ENCODE results near the gene SMARCB1. TPM values are rescaled to one million over a fixed set of nuclear protein-coding genes. Genes with fewer than 3 reads are reported as not detected.

The SMARCB1 gene
- total and polyA plus RNA-seq, 12 donors, result 26.8 to 73.1 (median 39.8) TPM

- H3K36me3 ChIP-seq, result peaks cover 0 to 94% (median 20%) of the 10 kb centered on the region in 9 donors
- TF ChIP-seq CTCF (IDR thresholded peaks at IDR 0.05), result no peak
- intact Hi-C loops (cut with DNase I), result loop anchor here in 2 of 10 donors (5.0 kb wide), 2 partner anchors 43 to 58 kb away; partner anchors contain the start of genes MMP11 (in 1 of the 2) and SMARCB1 (in 1 of the 2)
- DNase-seq (no peak), ATAC-seq (no peak)
- WGBS, 2 donors, result 78 to 83% methylated on average over 7 of the region's 7 CpGs
- H3K9me3 ChIP-seq, result no peaks in the 10 kb centered on the region
- H3K4me1 ChIP-seq, result peaks cover 22 to 99% (median 69%) of the 10 kb centered on the region in 9 donors
- H3K27ac ChIP-seq, result peak overlapping the region; percentile 66 to 91 (median 82)
- H3K27me3 ChIP-seq, result no peaks in the 10 kb centered on the region
- H3K4me3 ChIP-seq, result no peak overlapping the region
Measured at GRCh38 chr22:23829845-23830372, 43.1 kb downstream of the SMARCB1 start.

GRCh38 chr22:23831261-23831660, 44.5 kb downstream of the SMARCB1 start:
- H3K36me3 ChIP-seq, result peaks cover 0 to 93% (median 11%) of the 10 kb centered on the region in 9 donors
- peak overlapping the region in 8 of 10 donors; percentile 31 to 94 (median 89) for H3K27ac ChIP-seq
- peaks cover 25 to 100% (median 67%) of the 10 kb centered on the region in 9 donors for H3K4me1 ChIP-seq
- no peaks in the 10 kb centered on the region for H3K9me3 ChIP-seq
- H3K4me3 ChIP-seq, result no peak overlapping the region
- 71 to 79% methylated on average over 8 of the region's 8 CpGs for WGBS, 2 donors
- H3K27me3 ChIP-seq, result no peaks in the 10 kb centered on the region
- no peak for TF ChIP-seq CTCF (IDR thresholded peaks at IDR 0.05)
- DNase-seq (no peak), ATAC-seq (no peak)
- intact Hi-C loops (cut with DNase I), result loop anchor here in 1 of 10 donors (5.0 kb wide), 1 partner anchor 59 kb away; the partner anchor contains the start of gene MMP11

- ATAC-seq (no peak), DNase-seq (no peak)
- intact Hi-C loops (cut with DNase I), result loop anchor here in 1 of 10 donors (5.0 kb wide), 1 partner anchor 59 kb away; the partner anchor contains the start of gene MMP11
- Histone ChIP-seq H3K36me3 (peaks cover 0 to 89% (median 8%) of the 10 kb centered on the region in 9 donors), H3K4me3 (no peak overlapping the region), H3K27ac (peak overlapping the region; percentile 31 to 95 (median 90)), H3K4me1 (peaks cover 23 to 100% (median 64%) of the 10 kb centered on the region in 9 donors), H3K27me3 (no peaks in the 10 kb centered on the region), H3K9me3 (no peaks in the 10 kb centered on the region)
- TF ChIP-seq CTCF (IDR thresholded peaks at IDR 0.05), result no peak
- 68 to 69% methylated on average over 10 of the region's 10 CpGs for WGBS, 2 donors
Measured at GRCh38 chr22:23831781-23832180, 45.0 kb downstream of the SMARCB1 start.

GRCh38 chr22:23832226-23833016, 45.7 kb downstream of the SMARCB1 start:
- Histone ChIP-seq H3K27ac (peak overlapping the region; percentile 73 to 95 (median 90)), H3K9me3 (no peaks in the 10 kb centered on the region), H3K27me3 (no peaks in the 10 kb centered on the region), H3K4me3 (no peak overlapping the region), H3K4me1 (peaks cover 23 to 100% (median 58%) of the 10 kb centered on the region in 9 donors), H3K36me3 (peaks cover 0 to 86% (median 1%) of the 10 kb centered on the region in 9 donors)
- peak in 3 of 8 donors; percentile 2 to 16 (median 12) for ATAC-seq
- no peak for TF ChIP-seq CTCF (IDR thresholded peaks at IDR 0.05)
- 50 to 55% methylated on average over 11 of the region's 11 CpGs for WGBS, 2 donors
- intact Hi-C loops (cut with DNase I), result loop anchor here in 1 of 10 donors (5.0 kb wide), 1 partner anchor 60 kb away; the partner anchor contains the start of gene MMP11
- no peak for DNase-seq

All from heart right ventricle (tissue), 16 donors.